H1 (cell line): ENCODE measurements around the gene WDR6. TPM values are rescaled to one million over a fixed set of nuclear protein-coding genes. Genes with fewer than 3 reads are reported as not detected.

Experiments used
- CTCF ChIA-PET: fragments of 300-600 bp; sonication (Branson Sonifier 250); formaldehyde crosslinking; loops from one replicate; lab custom pipeline; 2021; ENCODE audit not compliant: partially characterized antibody; lab: Charles Lee
- POLR2A ChIA-PET: fragments of 300-600 bp; sonication (Branson Sonifier 250); formaldehyde crosslinking; loops from one replicate; lab custom pipeline; 2021; ENCODE audit warnings: inconsistent platforms; ENCODE audit not compliant: partially characterized antibody; lab: Charles Lee
- DNase-seq, 2 experiments: peaks; one replicate each; pipeline versions ENCODE4 v3.0.0 to v3.0.0-alpha.2; 2010 to 2022; ENCODE audit warnings: low spot score in 2 of 2, low read depth in 1 of 2, mixed read lengths in 1 of 2
- FAIRE-seq: peaks from 2 replicates; lab custom pipeline; 2011; peaks lifted over from hg19 to GRCh38; lab: Jason Lieb, UNC
- H2AFZ ChIP-seq: 2 replicates; pipeline ENCODE4 v1.8.1; 2012; ENCODE audit warnings: low read length, inconsistent platforms
- H2AK5ac ChIP-seq: 2 replicates; pipeline ENCODE4 v1.6.1; 2013; ENCODE audit warnings: low read depth, low read length
- H2BK120ac ChIP-seq: replicated peaks from 2 replicates; pipeline ENCODE3; 2013; ENCODE audit warnings: low read depth, low read length, inconsistent platforms
- H2BK12ac ChIP-seq: 2 replicates; pipeline ENCODE4 v1.6.1; 2013; ENCODE audit warnings: low read depth, low read length
- H2BK15ac ChIP-seq: 2 replicates; pipeline ENCODE4 v1.6.1; 2013; ENCODE audit warnings: low read length
- H2BK20ac ChIP-seq: 2 replicates; pipeline ENCODE4 v1.6.1; 2013; ENCODE audit warnings: low read length
- H2BK5ac ChIP-seq: 2 replicates; pipeline ENCODE4 v1.6.1; 2013; ENCODE audit warnings: low read depth, low read length
- H3K14ac ChIP-seq: 2 replicates; pipeline ENCODE4 v1.6.1; 2013; ENCODE audit warnings: inconsistent platforms; ENCODE audit not compliant: insufficient read length
- H3K18ac ChIP-seq: 2 replicates; pipeline ENCODE4 v1.6.1; 2013; ENCODE audit warnings: low read length; ENCODE audit errors: extremely low read depth
- H3K23ac ChIP-seq: 2 replicates; pipeline ENCODE4 v1.6.1; 2013; ENCODE audit warnings: inconsistent platforms; ENCODE audit not compliant: insufficient read length
- H3K23me2 ChIP-seq: 2 replicates; pipeline ENCODE4 v1.6.1; 2013; ENCODE audit warnings: low read depth, low read length
- H3K27ac ChIP-seq: 2 replicates; pipeline ENCODE4 v1.6.1; 2011; ENCODE audit warnings: low read depth, low read length, inconsistent platforms
- H3K27me3 ChIP-seq, 4 experiments: replicated peaks in 1 of 4; 1 replicate in 1 of 4; 2 replicates in 3 of 4; pipeline versions ENCODE4 v1.6.1 to v1.8.1; 2011 to 2013; ENCODE audit warnings: low read length in 3 of 4, mild to moderate bottlenecking in 3 of 4, inconsistent platforms in 2 of 4, mixed read lengths in 2 of 4, moderate library complexity in 1 of 4; ENCODE audit not compliant: control insufficient read depth in 3 of 4, insufficient read depth in 3 of 4; ENCODE audit errors: extremely low read depth in 1 of 4
- H3K36me3 ChIP-seq, 4 experiments: 2 replicates each; pipeline versions ENCODE4 v1.6.1 to v1.8.1; 2011 to 2013; ENCODE audit warnings: mild to moderate bottlenecking in 4 of 4, low read length in 3 of 4, moderate library complexity in 2 of 4, control low read depth in 1 of 4, inconsistent platforms in 1 of 4; ENCODE audit not compliant: insufficient read depth in 4 of 4, control insufficient read depth in 2 of 4
- H3K4ac ChIP-seq: replicated peaks from 2 replicates; pipeline ENCODE3; 2013; ENCODE audit warnings: low read length, low read depth, mixed read lengths, inconsistent platforms; ENCODE audit not compliant: insufficient read length
- H3K4me1 ChIP-seq, 4 experiments: replicated peaks in 1 of 4; 1 replicate in 1 of 4; 2 replicates in 3 of 4; pipeline versions ENCODE4 v1.6.1 to v1.8.1; 2011 to 2013; ENCODE audit warnings: low read length in 3 of 4, inconsistent platforms in 2 of 4, mixed read lengths in 1 of 4; ENCODE audit not compliant: insufficient read depth in 4 of 4, control insufficient read depth in 3 of 4
- H3K4me2 ChIP-seq, 2 experiments: 2 replicates each; pipeline versions ENCODE4 v1.6.1 to v1.8.1; 2011 to 2013; ENCODE audit warnings: low read depth in 2 of 2, low read length in 2 of 2, control low read depth in 1 of 2, inconsistent platforms in 1 of 2, mild to moderate bottlenecking in 1 of 2; ENCODE audit not compliant: insufficient read depth in 1 of 2
- H3K4me3 ChIP-seq, 4 experiments: fragments of 200-600, 300-600 bp in 1 of 4; sonication (generic), shearing (Covaris generic), sonication (Bioruptor Twin) in 1 of 4; 2 replicates each; pipeline versions ENCODE4 v1.5.1 to v1.8.1; 2011 to 2016; ENCODE audit warnings: low read length in 4 of 4, low read depth in 3 of 4, control low read depth in 2 of 4, inconsistent platforms in 2 of 4, mild to moderate bottlenecking in 2 of 4, mixed read lengths in 1 of 4, moderate library complexity in 1 of 4; ENCODE audit not compliant: insufficient read depth in 2 of 4; ENCODE audit errors: extremely low read depth in 1 of 4
- H3K56ac ChIP-seq: replicated peaks from 2 replicates; pipeline ENCODE3; 2013; ENCODE audit warnings: low read depth, mild to moderate bottlenecking, mixed read lengths, low read length, inconsistent platforms; ENCODE audit not compliant: insufficient read length
- H3K79me1 ChIP-seq: 2 replicates; pipeline ENCODE4 v1.6.1; 2013; ENCODE audit warnings: low read depth, low read length, control low read depth
- H3K79me2 ChIP-seq, 2 experiments: 2 replicates each; pipeline versions ENCODE4 v1.6.1 to v1.8.1; 2012 to 2013; ENCODE audit warnings: low read length in 2 of 2, mild to moderate bottlenecking in 2 of 2, inconsistent platforms in 1 of 2; ENCODE audit not compliant: insufficient read depth in 2 of 2, control insufficient read depth in 1 of 2
- H3K9ac ChIP-seq, 4 experiments: replicated peaks in 1 of 4; 1 replicate in 1 of 4; 2 replicates in 3 of 4; pipeline versions ENCODE4 v1.6.1 to v1.8.1; 2011 to 2013; ENCODE audit warnings: low read depth in 3 of 4, low read length in 3 of 4, control low read depth in 2 of 4, mild to moderate bottlenecking in 2 of 4, moderate library complexity in 2 of 4, inconsistent platforms in 1 of 4; ENCODE audit errors: extremely low read depth in 1 of 4
- H3K9me3 ChIP-seq, 2 experiments: 2 replicates each; pipeline versions ENCODE4 v1.6.1 to v1.8.1; 2012 to 2013; ENCODE audit warnings: mild to moderate bottlenecking in 2 of 2, moderate library complexity in 2 of 2, control low read depth in 1 of 2, inconsistent platforms in 1 of 2, low read depth in 1 of 2, low read length in 1 of 2, mixed read lengths in 1 of 2; ENCODE audit not compliant: insufficient read depth in 2 of 2
- H4K20me1 ChIP-seq, 2 experiments: replicated peaks in 1 of 2; 2 replicates each; pipeline versions ENCODE3 to v1.8.1; 2011 to 2013; ENCODE audit warnings: inconsistent platforms in 2 of 2, low read length in 2 of 2, mild to moderate bottlenecking in 1 of 2; ENCODE audit not compliant: insufficient read depth in 2 of 2, control insufficient read depth in 1 of 2
- H4K5ac ChIP-seq: 2 replicates; pipeline ENCODE4 v1.6.1; 2013; ENCODE audit warnings: low read length, low read depth, mixed read lengths, inconsistent platforms; ENCODE audit not compliant: insufficient read length
- H4K8ac ChIP-seq: 2 replicates; pipeline ENCODE4 v1.8.0; 2013; ENCODE audit warnings: mild to moderate bottlenecking, moderate library complexity, low read length, inconsistent platforms; ENCODE audit not compliant: insufficient read depth; ENCODE audit errors: extremely low read depth
- H4K91ac ChIP-seq: replicated peaks from 2 replicates; pipeline ENCODE3; 2013; ENCODE audit warnings: low read length, mixed read lengths, inconsistent platforms; ENCODE audit not compliant: insufficient read length
- CREB1 ChIP-seq: IDR thresholded peaks from 2 replicates; pipeline ENCODE4 v1.6.1; 2012; ENCODE audit warnings: inconsistent platforms
- EGR1 ChIP-seq: IDR thresholded peaks from 2 replicates; pipeline ENCODE4 v1.6.1; 2011; ENCODE audit warnings: low read depth, low read length, borderline replicate concordance
- GTF2F1 ChIP-seq: IDR thresholded peaks from 2 replicates; pipeline ENCODE4 v1.6.1; 2012; ENCODE audit warnings: low read depth, low read length, improper control_type of control experiment, borderline replicate concordance
- KDM5A ChIP-seq: fragments of 200-600 bp; IDR thresholded peaks from 2 replicates; pipeline ENCODE4 v1.7.1; 2012; ENCODE audit warnings: mild to moderate bottlenecking, low read length, inconsistent platforms, mixed read lengths
- MAFK ChIP-seq: IDR thresholded peaks from 2 replicates; pipeline ENCODE4 v1.6.1; 2012; ENCODE audit warnings: low read depth, mild to moderate bottlenecking, improper control_type of control experiment, low read length
- NANOG ChIP-seq: IDR thresholded peaks from 2 replicates; pipeline ENCODE4 v1.6.1; 2011; ENCODE audit warnings: low read length, low read depth, mild to moderate bottlenecking, inconsistent platforms; ENCODE audit not compliant: insufficient read depth, poor library complexity, severe bottlenecking
- RXRA ChIP-seq: IDR thresholded peaks from 2 replicates; pipeline ENCODE4 v1.6.1; 2011; ENCODE audit warnings: low read depth, mild to moderate bottlenecking, low read length, moderate library complexity; ENCODE audit not compliant: insufficient read depth
- SIN3A ChIP-seq, 2 experiments: IDR thresholded peaks in 1 of 2; conservative IDR thresholded peaks in 1 of 2; 2 replicates each; pipeline ENCODE4 v1.6.1; 2011 to 2012; ENCODE audit warnings: low read length in 2 of 2, improper control_type of control experiment in 1 of 2, low read depth in 1 of 2, mild to moderate bottlenecking in 1 of 2
- SP4 ChIP-seq: IDR thresholded peaks from 2 replicates; pipeline ENCODE4 v1.6.1; 2012; ENCODE audit warnings: low read length, inconsistent platforms
- polyA plus RNA-seq, 7 experiments: library from polyadenylated mRNA; depleted of rRNA in 3 of 7; stranded (reverse) in 5 of 7; unstranded in 2 of 7; fragments of >200 nt in 5 of 7; fragments of 200-250 nt in 2 of 7; gene quantifications; 1 replicate in 5 of 7; 2 replicates in 1 of 7; 4 replicates in 1 of 7; pipeline versions ENCODE4 v1.2.1 to v1.2.3, GENCODE V29; 2011 to 2013; ENCODE audit warnings: missing spikeins in 2 of 7, mixed read lengths in 2 of 7
- total RNA-seq: library from RNA; stranded (reverse); fragmentation: NEBNext Ultra II Directional; extraction: Animal tissue kit (Norgen Biotek cat#: 25700); gene quantifications from 2 replicates; pipeline ENCODE4 v1.2.1, GENCODE V29; 2021
- TF ChIP-seq, protein P1 (sequence below): IDR thresholded peaks from 2 replicates; pipeline ENCODE4 v1.6.1; 2011; ENCODE audit warnings: low read depth, mild to moderate bottlenecking, low read length; ENCODE audit not compliant: insufficient read depth

WDR6 gene
- total and polyA plus RNA-seq, 2 of the 8 experiments (the other 6 are each of a cell fraction or from before 2014, with no cell fraction given) = 180 to 257 TPM

DNA sequence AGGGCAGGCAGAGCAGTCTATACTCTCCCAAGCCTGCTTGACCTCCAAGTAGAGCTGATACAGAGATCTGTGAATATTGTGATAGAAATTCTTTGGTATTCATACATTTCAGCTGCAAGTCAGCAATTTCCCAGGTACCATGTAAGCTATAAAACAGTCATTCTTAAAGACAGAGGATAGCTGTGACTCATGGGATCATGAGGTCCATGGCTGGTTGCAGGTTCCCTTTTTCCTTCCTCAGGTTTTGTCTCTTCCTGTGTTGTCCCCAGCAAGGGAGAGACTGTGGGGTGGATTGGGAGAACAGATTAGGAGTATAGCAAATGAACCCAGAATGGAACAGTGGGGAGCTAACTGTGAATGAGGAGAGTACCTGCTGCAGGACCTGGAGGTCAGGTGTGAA is 22.5 kb upstream of the WDR6 start:
- H3K4me2 ChIP-seq = no peak overlapping the region
- FAIRE-seq (no peak), DNase-seq (no peak)
- H2BK12ac ChIP-seq = no peak overlapping the region
- H4K20me1 ChIP-seq = peaks cover 3 to 11% of the 10 kb centered on the region in 2 experiments
- H4K5ac ChIP-seq = no peak overlapping the region
- H3K4ac ChIP-seq = no peak overlapping the region
- TF ChIP-seq RXRA (no peak), EGR1 (no peak), CREB1 (no peak), NANOG (no peak), SP4 (no peak), MAFK (no peak), KDM5A (no peak), SIN3A (conservative IDR thresholded peaks at IDR 0.05 in 1 of 2, IDR thresholded peaks at IDR 0.05 in 1 of 2; ENCODE audit: low read depth in 1 of 2, low read length in 2 of 2) (no peak), GTF2F1 (no peak)
- TF ChIP-seq, protein P1, sequence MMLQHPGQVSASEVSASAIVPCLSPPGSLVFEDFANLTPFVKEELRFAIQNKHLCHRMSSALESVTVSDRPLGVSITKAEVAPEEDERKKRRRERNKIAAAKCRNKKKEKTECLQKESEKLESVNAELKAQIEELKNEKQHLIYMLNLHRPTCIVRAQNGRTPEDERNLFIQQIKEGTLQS = no peak
- H4K91ac ChIP-seq = no peak overlapping the region
- no peaks in the 10 kb centered on the region for H3K27me3 ChIP-seq
- ChIA-PET POLR2A (interaction anchor here (1.0 to 38.8 kb wide), 5 partner anchors 10 to 175 kb away, joined by 3 to 1518 read pairs (median 7); partner anchors contain the start of genes DALRD3, IMPDH2, NDUFAF3 and WDR6), CTCF (interaction anchor here (0.5 to 19.9 kb wide), 6 partner anchors 9 to 110 kb away, joined by 3 to 467 read pairs (median 3); partner anchors contain the start of genes DALRD3, NDUFAF3 and WDR6)
- H2BK120ac ChIP-seq = no peak overlapping the region
- H3K23ac ChIP-seq = no peak overlapping the region
- no peak overlapping the region for H3K9ac ChIP-seq
- H2AK5ac ChIP-seq = no peak overlapping the region
- H2BK15ac ChIP-seq = no peak overlapping the region
- H2BK5ac ChIP-seq = no peak overlapping the region
- no peak overlapping the region for H4K8ac ChIP-seq
- H2AFZ ChIP-seq = no peak overlapping the region
- H3K4me3 ChIP-seq = no peak overlapping the region
- H3K27ac ChIP-seq = no peak overlapping the region
- no peak overlapping the region for H3K56ac ChIP-seq
- no peak overlapping the region for H3K18ac ChIP-seq
- H3K79me2 ChIP-seq = peaks cover 0 to 5% of the 10 kb centered on the region in 2 experiments; a peak in 1 of 4 replicates
- peaks cover 2% of the 10 kb centered on the region; the same call in 1 of the 2 replicates for H3K79me1 ChIP-seq
- H2BK20ac ChIP-seq = no peak overlapping the region
- peaks cover 0 to 7% (median 6%) of the 10 kb centered on the region in 4 experiments; a peak in 3 of 7 replicates for H3K4me1 ChIP-seq
- H3K23me2 ChIP-seq = peaks cover 7% of the 10 kb centered on the region; the same call in 1 of the 2 replicates
- no peak overlapping the region for H3K14ac ChIP-seq
- no peaks in the 10 kb centered on the region for H3K9me3 ChIP-seq
- peaks cover 9 to 50% (median 36%) of the 10 kb centered on the region in 4 experiments for H3K36me3 ChIP-seq
